MM.1S (cell line): ENCODE results near the gene ATP10D.

Experiments used
- EZH2 ChIP-seq: fragments of 300-600 bp; sonication (generic); optimal IDR thresholded peaks from 2 replicates; pipeline ENCODE3; 2017; ENCODE audit warnings: low read depth, mild to moderate bottlenecking, antibody characterized with exemption, low read length, mixed read lengths
- EZH2phosphoT487 ChIP-seq: fragments of 300-600 bp; sonication (generic); IDR thresholded peaks from 2 replicates; pipeline ENCODE4 v1.6.1; 2018; ENCODE audit warnings: antibody characterized with exemption, low read length
- TF ChIP-seq, protein P1 (sequence below): fragments of 300-600 bp; sonication (generic); IDR thresholded peaks from 2 replicates; pipeline ENCODE4 v1.5.1; 2016; ENCODE audit warnings: antibody characterized with exemption, low read length, mixed read lengths

- TF ChIP-seq, protein P1, sequence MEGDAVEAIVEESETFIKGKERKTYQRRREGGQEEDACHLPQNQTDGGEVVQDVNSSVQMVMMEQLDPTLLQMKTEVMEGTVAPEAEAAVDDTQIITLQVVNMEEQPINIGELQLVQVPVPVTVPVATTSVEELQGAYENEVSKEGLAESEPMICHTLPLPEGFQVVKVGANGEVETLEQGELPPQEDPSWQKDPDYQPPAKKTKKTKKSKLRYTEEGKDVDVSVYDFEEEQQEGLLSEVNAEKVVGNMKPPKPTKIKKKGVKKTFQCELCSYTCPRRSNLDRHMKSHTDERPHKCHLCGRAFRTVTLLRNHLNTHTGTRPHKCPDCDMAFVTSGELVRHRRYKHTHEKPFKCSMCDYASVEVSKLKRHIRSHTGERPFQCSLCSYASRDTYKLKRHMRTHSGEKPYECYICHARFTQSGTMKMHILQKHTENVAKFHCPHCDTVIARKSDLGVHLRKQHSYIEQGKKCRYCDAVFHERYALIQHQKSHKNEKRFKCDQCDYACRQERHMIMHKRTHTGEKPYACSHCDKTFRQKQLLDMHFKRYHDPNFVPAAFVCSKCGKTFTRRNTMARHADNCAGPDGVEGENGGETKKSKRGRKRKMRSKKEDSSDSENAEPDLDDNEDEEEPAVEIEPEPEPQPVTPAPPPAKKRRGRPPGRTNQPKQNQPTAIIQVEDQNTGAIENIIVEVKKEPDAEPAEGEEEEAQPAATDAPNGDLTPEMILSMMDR = no peak
- TF ChIP-seq EZH2 (no peak), EZH2phosphoT487 (no peak)
These were observed 907 bp upstream of the ATP10D start for GRCh38 chr4:47484168-47484567.
